GM21526 (cell line): ENCODE measurements around the gene GRID2IP.

Source experiments
- ATAC-seq: cut with Tn5 transposase; IDR thresholded peaks from one replicate; pipeline ENCODE4 v1.9.1; 2021; ENCODE audit warnings: moderate library complexity; ENCODE audit not compliant: unreplicated experiment, low FRiP score

Gene GRID2IP

DNA sequence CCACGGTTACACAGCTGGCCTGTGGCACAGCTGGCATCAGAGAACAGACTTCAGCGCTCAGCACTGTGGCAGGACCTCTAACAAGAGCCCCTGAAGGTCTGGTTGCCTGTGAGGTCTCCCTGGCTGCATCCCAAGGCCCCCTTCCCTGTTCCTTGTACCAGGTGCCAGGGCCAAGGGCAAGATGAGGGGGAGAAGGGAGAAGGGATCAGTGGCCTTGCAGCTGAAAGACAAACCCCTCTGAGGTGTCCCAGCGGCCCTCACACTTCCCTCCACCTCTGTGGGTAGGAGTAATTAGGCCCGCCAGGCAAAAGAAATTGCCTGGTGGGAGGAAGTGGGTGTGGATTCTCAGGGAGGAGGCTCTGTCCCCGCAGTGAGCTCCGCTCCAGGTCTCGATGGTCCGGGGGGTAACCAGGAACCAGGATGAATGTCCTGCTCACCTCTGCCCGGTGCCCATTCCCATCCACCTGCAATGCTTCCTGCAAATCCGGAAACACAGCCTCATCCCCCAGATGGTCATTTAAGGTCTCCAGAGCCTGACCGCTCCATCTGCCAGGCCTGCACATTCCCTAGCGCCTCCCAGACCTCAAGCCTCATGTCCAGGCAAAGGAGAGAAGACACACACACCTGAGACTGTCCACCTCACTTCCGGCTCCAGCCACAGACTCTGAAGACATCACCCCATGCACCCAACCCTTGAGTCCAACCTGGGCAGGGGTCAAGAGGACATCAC, 22.7 kb downstream of the GRID2IP start:
- no peak for ATAC-seq

DNA sequence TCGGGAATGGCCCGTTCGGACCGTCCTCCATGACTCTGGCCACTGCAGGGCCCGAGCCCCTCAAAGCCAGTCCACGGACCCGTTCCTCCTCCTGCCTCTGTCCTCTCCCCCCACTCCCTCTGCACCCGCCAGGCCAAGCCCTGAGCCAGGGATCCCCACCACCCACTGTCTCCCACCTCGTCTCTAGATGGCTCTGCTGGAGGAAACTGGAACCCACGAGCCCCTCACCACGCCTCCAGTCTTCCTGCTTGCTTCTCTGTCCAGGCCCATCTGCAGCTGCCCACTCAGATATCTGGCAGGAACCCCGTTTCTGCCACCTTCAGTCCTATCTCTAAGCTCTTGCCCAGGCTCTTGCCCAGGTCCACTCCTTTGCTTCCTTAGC, 24.3 kb downstream of the GRID2IP start:
- ATAC-seq: no peak

DNA sequence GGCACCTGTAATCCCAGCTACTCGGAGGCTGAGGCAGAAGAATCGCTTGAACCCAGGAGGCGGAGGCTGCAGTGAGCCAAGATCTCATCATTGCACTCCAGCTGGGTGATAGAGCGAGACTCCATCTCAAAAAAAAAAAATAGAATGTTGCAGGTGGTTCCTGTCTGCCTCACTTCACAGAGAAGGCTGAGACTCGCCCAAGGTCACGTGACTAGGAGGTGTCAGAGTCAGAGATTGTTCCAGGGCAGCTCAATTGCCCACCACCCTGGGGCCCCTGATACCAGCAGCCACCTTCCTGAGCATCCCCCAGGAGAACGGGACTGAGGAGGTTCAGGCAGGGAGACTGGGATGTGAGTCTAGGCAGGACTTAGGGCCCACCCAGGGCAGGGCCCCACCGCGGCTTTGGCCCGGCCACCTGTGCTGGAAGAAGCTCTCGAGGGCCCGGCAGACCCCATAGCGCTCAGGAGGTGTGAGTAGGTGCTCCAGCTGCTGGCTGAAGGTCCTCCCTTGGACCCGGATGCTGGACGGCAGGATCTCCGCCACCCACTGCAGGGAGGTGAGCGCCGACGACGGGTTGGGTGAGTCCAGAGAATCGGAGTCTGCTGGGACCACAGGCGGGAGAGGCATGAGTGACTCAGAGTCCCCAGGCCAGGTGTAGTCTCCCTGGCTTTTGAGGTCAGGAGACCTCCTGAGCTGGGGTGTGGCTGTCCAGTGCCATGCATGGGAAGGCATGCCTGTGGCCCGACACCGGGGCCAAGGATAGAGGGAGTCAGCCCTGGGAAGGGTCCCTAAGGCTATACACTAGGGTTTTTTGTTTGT, 30.9 kb downstream of the GRID2IP start:
- no peak for ATAC-seq

DNA sequence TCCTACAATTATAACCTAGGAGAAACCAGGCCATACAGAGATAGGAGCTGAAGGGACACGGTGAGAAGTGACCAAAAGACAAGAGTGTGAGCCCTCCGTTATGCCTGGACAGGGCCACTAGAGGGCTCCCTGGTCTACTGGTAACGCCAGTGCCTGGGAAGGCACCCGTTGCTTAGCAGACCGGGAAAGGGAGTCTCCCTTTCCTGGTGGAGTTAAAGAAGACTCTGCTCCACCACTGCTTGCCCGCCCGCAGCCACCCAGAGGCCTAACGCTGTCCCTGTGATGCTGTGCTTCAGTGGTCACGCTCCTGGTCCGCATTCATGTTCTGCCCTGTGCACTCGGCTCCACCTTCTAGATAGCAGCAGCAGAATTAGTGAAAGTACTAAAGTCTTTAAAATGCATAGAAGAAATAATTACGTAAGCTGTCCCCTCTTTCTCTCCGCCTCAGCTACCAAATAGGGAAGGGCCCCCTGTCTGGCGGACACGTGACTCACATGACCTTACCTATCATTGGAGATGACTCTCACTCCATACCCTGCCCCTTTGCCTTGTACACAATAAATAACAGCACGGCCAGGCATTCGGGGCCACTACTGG, 34.8 kb downstream of the GRID2IP start:
- no peak for ATAC-seq

DNA sequence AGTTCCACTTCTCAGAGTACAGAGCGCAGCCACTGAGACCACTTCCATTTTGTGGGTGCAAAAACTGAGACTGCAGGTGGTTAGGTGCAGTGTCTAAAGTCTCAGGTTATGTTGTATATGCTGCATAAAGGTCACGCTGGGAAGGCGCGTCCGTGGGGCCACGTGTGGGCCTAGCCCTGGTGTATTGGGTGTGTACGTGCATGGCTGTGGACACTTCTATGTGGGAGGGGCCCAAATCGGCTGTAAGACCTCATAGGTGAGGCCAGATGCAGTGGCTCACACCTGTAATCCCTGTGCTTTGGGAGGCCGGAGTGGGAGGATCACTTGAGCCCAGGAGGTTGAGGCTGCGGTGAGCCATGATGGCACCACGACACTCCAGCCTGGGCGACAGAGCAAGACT, 37.7 kb downstream of the GRID2IP start:
- ATAC-seq: no peak

DNA sequence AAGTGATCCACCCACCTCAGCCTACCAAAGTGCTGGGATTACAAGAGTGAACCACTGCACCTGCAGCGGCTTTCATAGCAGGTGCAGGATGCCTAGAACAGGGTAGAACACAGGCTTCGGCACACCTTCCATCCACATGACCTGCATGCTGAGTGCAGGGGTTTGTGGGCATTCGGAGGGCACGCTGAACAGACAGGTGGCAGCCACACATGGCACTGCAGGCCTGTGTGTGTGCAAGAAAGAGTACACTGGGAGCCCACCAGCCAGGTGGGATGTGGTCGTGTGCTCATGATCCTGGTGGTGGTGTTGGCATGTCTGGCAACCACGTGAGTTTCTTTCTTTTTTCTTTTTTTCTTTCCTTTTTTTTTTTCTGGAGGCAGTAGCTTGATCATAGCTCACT, 38.4 kb downstream of the GRID2IP start:
- no peak for ATAC-seq

DNA sequence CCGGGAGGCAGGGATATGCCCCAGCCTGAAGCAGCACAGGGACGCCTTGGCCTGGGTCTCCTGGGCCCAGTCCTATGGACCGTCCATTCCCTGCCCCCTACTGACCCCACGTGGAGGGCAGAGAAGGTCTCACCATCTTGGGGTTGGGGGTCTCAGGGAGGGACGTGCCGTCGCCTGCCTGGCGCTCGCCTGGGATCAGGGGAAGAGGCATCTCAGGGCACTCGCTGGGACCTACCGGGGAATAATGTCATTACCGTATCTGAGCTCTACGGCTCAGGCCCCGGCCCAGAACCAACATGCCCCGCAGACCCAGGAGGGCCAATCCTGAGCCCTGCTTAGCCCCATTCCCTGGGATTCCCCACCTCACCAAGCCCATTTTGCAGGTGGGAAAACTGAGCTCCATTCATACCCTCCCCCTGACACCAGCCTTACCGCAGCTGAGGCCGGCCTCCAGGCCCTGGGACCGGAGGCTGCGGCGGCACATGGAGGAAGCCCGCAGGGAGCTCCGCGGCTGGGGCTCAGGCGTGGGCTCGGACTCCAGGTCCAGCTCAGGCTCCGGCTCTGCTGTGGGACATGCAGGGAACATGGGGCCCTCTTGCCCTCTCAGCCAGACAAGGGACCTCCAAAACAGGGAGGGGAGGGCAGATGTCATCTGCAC, 40.7 kb downstream of the GRID2IP start:
- ATAC-seq: no peak

DNA sequence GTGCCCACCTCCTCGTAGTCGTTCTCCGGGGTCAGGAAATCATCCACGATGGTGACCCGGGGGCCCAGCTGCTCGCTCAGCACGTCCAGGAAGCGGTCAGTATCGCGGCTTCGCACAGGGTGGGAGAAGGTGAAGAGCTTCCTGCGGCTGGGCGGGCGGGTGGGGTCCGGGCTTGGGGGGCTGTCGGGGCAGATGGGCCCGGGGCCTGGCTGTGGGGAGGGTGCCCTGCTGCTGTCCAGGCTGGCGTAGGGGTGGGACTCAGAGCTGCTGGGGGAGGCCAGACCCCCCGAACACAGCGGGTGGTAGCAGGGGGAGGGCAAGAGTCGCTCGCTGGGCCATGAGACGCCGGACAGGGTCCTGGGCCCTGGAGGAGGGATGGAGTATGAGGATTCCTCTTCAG, 42.3 kb downstream of the GRID2IP start:
- no peak for ATAC-seq

DNA sequence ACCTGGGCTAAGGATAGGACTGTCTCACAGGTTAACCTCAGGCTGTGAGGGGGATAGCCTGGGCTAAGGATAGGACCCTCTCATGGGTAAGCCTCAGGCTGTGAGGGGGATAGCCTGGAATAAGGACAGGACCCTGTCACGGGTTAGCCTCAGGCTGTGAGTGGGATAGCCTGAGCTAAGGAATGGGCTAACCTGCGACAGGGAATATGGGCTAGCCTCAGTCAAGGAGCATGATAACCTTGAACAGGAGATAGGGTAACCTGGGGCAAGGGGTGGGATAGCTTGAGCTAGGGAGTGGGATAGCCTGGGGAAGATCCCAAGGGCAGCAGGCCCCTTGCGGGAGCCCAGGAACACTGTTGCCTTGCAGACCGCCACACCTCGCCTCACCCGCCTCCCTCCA, 42.7 kb downstream of the GRID2IP start:
- no peak for ATAC-seq

DNA sequence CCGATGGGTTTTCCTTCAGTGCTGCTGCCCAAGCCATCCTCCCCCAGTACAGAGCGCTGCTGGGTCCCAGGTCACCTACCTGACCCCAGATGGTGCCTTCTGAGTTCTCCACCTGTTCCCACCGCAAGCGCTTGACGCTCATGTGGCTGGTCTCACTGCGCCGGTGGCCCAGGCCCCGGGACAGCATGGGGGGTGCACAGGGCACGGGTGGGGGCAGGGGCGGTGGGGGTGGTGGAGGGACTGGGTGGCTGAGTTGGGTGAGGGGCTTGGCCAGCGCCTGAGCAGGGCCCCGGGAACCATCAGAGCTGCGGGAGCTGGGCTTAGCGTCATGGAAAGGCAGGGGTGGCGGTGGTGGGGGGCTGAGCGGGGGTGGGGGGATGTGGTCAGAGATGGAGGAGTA, 43.4 kb downstream of the GRID2IP start:
- no peak for ATAC-seq

DNA sequence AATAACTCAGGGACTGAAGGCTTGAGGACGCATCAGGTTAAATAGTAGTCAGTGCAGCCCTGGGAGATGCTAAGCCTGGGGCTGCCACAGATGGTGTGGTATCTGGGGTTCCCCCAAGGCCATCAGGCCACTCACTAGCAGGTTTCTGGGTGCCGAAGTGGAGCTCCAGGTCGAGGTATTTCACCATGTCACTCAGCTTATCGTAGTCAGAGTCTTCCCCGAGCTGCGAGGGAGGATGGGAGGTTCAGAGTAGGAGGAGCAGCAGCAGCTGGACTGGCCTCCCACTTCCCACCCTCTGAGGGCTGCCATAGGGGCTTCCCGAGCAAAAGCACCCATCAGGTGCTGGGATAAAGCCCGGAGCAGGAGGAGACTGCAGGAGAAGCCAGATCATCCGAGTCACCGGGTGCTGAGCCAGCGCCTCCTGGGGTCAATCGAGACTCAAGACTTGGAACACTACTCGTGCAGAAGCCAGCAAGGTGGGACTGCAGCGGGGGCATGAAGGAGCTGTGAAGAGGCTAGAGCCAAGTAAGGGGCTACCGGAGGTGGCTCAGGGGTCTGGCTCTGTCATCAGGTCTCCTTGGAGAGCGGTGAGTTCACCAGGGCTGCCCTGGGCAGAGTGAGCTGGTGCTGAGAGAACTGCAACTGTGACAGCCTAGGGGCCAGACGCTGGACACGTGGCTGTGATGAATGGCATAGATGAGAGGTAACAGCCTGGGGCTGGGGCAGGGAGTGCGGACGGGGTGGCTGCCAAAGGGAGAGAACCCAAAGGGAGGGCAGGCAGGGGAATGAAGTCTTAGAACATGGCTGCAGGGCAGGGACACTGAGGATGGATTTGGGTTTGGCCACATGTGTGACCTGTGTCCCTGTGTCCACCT, 45.3 kb downstream of the GRID2IP start:
- no peak for ATAC-seq

DNA sequence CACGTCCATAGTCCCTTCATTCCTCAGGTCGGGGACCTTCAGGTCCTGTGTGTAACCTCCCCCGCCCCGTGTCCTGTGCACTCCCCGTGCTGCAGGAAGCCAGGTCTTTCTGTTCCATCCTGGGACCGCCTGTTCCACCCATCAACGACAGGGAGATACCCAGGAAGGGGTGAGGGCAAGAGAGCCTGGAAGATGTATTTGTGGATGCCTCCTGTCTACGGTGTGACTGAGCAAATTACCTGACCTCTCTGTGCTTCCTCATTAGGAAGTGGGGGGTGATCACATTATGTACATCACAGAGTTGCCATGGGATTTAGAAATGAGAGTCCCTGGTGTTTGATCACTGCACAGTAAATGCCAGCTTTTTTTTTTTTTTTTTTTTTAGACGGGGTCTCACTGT, 46.3 kb downstream of the GRID2IP start:
- ATAC-seq: no peak

DNA sequence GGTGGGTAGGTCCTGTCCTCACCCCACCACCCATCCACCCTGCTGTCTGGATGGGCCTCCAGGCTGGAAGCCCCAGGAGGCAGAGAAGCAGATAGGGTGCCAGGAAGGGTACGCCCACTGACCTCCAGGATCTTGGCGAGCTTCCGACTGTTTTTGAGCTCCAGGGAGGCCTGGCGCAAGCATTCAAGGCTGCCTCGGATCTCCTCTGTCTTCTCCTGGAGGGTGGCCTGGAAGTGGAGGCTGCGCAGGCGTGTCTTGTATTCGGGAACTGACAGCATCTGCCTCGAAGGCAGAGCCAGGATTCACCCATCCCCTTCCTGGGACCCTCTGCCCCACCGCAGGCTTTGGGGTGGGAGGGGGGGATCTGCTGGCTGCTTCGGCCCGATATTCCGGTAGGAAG, 48.4 kb downstream of the GRID2IP start:
- ATAC-seq: no peak

DNA sequence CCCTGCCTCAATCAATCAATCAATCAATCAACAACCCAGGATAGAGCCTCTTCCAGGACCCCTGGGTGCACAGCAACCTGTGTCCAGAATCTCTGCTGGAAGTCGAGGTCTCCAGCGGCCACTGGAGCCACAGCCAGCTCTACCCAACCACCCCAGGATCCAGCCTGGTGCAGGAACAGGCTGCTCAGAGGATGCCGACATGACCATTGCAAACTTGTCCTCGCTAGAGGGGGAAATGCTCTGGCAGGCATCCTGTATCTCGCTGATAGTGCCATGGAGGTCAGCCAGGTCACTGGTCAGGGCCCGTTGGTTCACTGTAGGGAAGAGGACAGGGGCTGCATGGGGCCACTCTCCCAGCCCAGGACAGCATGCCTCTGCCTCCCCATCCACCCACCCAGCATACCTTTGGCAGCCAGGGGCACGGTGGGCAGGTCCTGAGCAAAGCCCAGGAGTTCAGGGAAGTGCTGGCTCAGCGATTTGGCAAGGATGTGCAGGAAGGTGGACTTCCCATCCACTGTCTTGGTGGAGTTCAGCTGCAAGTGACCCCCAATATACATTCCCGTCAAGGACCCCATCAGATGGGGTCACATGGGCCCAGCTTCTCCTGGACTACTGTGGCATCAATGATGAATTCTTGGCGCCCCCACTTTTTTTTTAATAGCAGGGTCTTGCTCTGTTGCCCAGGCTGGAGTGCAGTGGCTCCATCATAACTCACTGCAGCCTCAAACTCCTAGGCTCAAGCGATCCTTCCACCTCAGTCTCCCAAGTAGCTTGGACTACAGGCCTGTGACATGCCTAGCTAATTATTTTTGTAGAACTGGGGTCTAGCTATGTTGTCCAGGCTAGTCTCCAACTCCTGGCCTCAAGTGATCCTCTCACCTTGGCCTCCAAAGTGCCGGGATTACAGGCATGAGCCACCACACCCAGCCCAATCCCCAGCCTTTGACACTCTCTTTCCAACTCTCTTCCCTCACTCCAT, 49.4 kb downstream of the GRID2IP start:
- ATAC-seq: no peak

DNA sequence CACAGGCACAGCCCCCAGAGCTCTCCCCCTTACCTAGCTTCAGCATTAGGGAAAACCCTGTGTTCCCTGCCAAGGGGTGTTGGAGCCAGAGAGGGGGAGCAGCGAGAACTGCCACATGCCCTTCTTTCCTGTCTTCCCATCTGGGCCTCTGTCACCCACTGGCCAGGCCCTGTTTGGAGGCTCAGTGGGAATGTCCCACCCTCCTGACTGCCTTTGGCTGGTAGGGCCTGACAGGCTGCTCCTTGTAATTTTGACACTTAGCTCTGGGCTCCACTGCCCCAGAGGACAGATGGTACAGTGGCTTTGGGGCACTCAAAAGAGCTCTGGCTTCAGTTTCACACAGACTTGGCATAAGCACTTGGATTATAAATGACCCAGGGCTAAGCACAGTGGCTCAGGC, 50.6 kb downstream of the GRID2IP start:
- ATAC-seq: no peak

DNA sequence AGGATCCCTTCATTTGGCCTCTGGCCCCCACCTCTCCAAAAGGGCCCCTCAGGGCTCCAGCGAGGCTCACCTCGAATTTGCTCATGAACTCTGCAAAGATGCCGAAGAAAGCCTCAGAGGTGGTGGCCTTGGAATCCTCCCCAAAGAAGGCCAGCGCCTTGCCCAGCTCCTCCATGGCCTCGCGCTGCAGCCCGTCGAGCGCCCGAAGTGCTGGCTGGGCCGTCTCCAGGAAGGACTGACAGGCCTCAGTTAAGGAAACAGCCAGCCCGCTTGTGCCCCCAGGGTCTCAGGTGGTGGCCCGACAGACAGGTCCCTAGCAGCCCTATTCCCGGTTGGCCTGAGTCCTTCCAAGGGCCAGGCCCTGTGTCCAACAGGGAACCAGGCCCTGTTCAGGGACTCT, 53.3 kb downstream of the GRID2IP start:
- ATAC-seq: no peak

DNA sequence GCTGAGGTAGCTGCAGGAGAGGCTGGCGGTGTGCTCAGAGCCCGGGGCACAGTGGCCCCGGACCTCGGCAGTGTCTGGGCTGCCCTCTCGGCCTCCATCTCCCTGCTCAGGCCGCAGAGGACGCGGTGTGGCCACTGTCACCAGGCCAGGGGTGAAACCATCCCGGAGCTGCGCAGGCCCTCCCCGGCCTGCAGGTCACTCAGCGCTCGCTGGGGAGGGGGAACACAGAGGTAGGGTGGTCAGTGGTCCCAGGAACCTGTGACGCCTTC, 53.7 kb downstream of the GRID2IP start:
- ATAC-seq: no peak

DNA sequence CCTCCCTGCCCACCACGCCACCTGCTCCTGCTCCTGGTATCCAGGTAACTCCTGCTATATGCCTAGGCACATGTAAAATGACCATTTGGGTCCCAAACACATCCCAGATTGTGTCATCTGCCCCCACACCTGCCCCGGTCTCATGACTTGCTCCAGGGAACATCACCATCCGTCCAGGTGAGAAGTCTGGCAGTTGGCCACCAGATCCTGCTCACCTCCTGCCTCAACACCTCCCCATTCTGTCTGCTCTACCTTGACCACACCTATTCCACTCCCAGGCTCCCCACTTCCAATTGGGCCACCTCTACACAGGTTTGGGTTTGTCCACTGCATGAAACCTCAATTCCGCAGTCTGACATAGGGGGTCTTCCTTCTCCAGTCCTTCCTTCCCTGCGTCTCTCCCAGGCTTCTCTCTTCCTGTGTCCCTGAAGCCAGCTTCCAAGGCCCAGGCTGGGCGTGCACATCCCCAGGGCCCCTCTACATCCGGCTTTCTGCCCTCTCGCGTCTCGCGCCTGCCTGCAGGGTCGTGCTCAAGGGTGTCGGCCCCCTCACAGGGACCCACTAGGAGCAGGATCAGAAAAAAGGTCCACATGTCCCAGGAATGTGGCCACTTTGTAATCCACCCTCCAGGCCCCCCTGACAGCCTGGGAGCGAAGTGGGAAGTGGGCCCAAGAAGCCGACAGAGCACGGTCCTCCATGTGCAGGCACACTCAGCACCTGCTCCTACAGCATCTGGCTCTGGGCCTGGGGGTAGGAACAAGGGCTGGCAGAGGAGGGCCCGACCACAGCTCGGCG, 54.2 kb downstream of the GRID2IP start:
- no peak for ATAC-seq
